ENCODE results near the gene PAN2. TPM values are rescaled to one million over a fixed set of nuclear protein-coding genes. Genes with fewer than 3 reads are reported as not detected.
"Not testable (repeated sequence)": the region's sequence is repeated elsewhere in the genome, so short reads cannot be mapped to it uniquely, and the experiment has no call there.

PAN2 gene
- polyA plus RNA-seq, 3 donors: 73.1 to 89.8 (median 75.8) TPM

GRCh38 chr12:56272468-56272867, 61.3 kb downstream of the PAN2 start:
- DNase-seq (ENCODE audit: low read depth in 3 of 3, low spot score in 2 of 3): not testable (repeated sequence)

DNA sequence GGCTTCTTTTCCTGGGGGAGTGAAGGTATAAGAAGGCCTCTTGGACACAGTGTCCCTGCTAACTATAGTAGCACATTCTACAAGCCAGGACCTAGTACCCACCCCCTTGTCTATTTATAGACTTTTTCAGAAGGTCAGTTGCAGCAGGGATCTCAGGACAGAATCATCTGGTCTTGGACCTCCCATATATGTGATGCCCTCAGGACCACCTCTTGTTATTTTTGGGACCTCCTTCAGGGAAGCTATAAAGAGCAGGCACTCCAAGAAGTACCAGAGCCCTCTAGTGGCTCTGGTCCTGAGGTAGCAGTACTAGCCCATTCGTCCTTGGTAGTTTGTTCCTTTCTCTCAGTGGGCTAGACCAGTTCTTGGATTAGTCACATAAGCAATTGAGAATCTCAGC, 62.8 kb downstream of the PAN2 start:
- DNase-seq (ENCODE audit: low read depth in 3 of 3, low spot score in 2 of 3): no peak

- DNase-seq (ENCODE audit: low read depth in 3 of 3, low spot score in 2 of 3): no peak
Measured at GRCh38 chr12:56267443-56268071, 66.2 kb downstream of the PAN2 start.

- peak; percentile 82 to 89 (median 83) for DNase-seq (ENCODE audit: low read depth in 3 of 3, low spot score in 2 of 3)
Measured at GRCh38 chr12:56266693-56267442, 66.9 kb downstream of the PAN2 start, which contains the start of gene COQ10A. Gene COQ10A, plus strand, starts transcription at chr12:56266942. Its CDS starts 177 bp downstream, at chr12:56267119.

Other genes starting within 250 kb of the PAN2 start
- gene PA2G4, start 229.4 kb downstream of the PAN2 start, polyA plus RNA-seq (ENCODE audit: insufficient read length in 3 of 3): 100 to 1,000 TPM; 171 to 177 (median 175) TPM
- 1,000 to 10,000 TPM; 5,478 to 6,026 (median 6,015) TPM for gene RPL41, start 217.4 kb downstream of the PAN2 start, polyA plus RNA-seq (ENCODE audit: insufficient read length in 3 of 3)
- gene ZC3H10, start 215.7 kb downstream of the PAN2 start, polyA plus RNA-seq (ENCODE audit: insufficient read length in 3 of 3): 1 to 10 TPM; 5.8 to 6.3 (median 6.1) TPM
- 10 to 100 TPM; 75.1 to 82.9 (median 77.6) TPM for gene ESYT1, start 205.7 kb downstream of the PAN2 start, polyA plus RNA-seq (ENCODE audit: insufficient read length in 3 of 3)
- 100 to 1,000 TPM; 176 to 177 (median 176) TPM for gene MYL6B, start 181.4 kb downstream of the PAN2 start, polyA plus RNA-seq (ENCODE audit: insufficient read length in 3 of 3)
- 1,000 to 10,000 TPM; 2,228 to 2,441 (median 2,313) TPM for gene MYL6, start 175.6 kb downstream of the PAN2 start, polyA plus RNA-seq (ENCODE audit: insufficient read length in 3 of 3)
- 100 to 1,000 TPM; 112 to 131 (median 118) TPM for gene SMARCC2, start 144.5 kb downstream of the PAN2 start, polyA plus RNA-seq (ENCODE audit: insufficient read length in 3 of 3)
- gene RNF41, start 112.1 kb downstream of the PAN2 start, polyA plus RNA-seq (ENCODE audit: insufficient read length in 3 of 3): 10 to 100 TPM; 44.8 to 48.4 (median 46.7) TPM
- gene NABP2, start 109.7 kb downstream of the PAN2 start, polyA plus RNA-seq (ENCODE audit: insufficient read length in 3 of 3): 10 to 100 TPM; 26.1 to 31.5 (median 29.5) TPM
- gene SLC39A5, start 103.9 kb downstream of the PAN2 start, polyA plus RNA-seq (ENCODE audit: insufficient read length in 3 of 3): 10 to 100 TPM; 36.0 to 50.3 (median 49.2) TPM
- gene ANKRD52, start 75.6 kb downstream of the PAN2 start, polyA plus RNA-seq (ENCODE audit: insufficient read length in 3 of 3): 10 to 100 TPM; 24.9 to 27.2 (median 25.2) TPM
- gene COQ10A, start 67.1 kb downstream of the PAN2 start, polyA plus RNA-seq (ENCODE audit: insufficient read length in 3 of 3): 10 to 100 TPM; 16.6 to 19.6 (median 16.8) TPM
- 100 to 1,000 TPM; 216 to 220 (median 217) TPM for gene CS, start 33.7 kb downstream of the PAN2 start, polyA plus RNA-seq (ENCODE audit: insufficient read length in 3 of 3)
- gene CNPY2, start 18.0 kb downstream of the PAN2 start, polyA plus RNA-seq (ENCODE audit: insufficient read length in 3 of 3): 100 to 1,000 TPM; 155 to 171 (median 163) TPM
- gene IL23A, start 4.9 kb upstream of the PAN2 start, polyA plus RNA-seq (ENCODE audit: insufficient read length in 3 of 3): under 1 TPM; 0.58 to 0.82 (median 0.65) TPM
- gene STAT2, start 26.1 kb upstream of the PAN2 start, polyA plus RNA-seq (ENCODE audit: insufficient read length in 3 of 3): 10 to 100 TPM; 78.6 to 87.0 (median 85.2) TPM
- under 1 TPM in 1 of 3 donors, not detected in 2; 0.11 TPM for gene APOF, start 28.9 kb upstream of the PAN2 start, polyA plus RNA-seq (ENCODE audit: insufficient read length in 3 of 3)
- 10 to 100 TPM; 34.8 to 38.2 (median 35.2) TPM for gene TIMELESS, start 115.4 kb upstream of the PAN2 start, polyA plus RNA-seq (ENCODE audit: insufficient read length in 3 of 3)
- gene MIP, start 120.7 kb upstream of the PAN2 start, polyA plus RNA-seq (ENCODE audit: insufficient read length in 3 of 3): under 1 TPM in 1 of 3 donors, not detected in 2; 0.18 TPM
- gene SPRYD4, start 134.6 kb upstream of the PAN2 start, polyA plus RNA-seq (ENCODE audit: insufficient read length in 3 of 3): 1 to 10 TPM; 3.9 to 4.2 (median 4.1) TPM
- 1 to 10 TPM in 2 of 3 donors, under 1 TPM in 1; 0.89 to 1.7 (median 1.1) TPM for gene GLS2, start 154.2 kb upstream of the PAN2 start, polyA plus RNA-seq (ENCODE audit: insufficient read length in 3 of 3)
- gene RBMS2, start 187.8 kb upstream of the PAN2 start, polyA plus RNA-seq (ENCODE audit: insufficient read length in 3 of 3): 10 to 100 TPM; 40.8 to 48.7 (median 42.5) TPM

All from right renal cortex interstitium (tissue), 3 donors.